Skeletal muscle tissue (tissue), 4 donors: ENCODE data around the gene IMP4. TPM values are rescaled to one million over a fixed set of nuclear protein-coding genes. Genes with fewer than 3 reads are reported as not detected.
"Not testable (repeated sequence)": the region's sequence is repeated elsewhere in the genome, so short reads cannot be mapped to it uniquely, and the experiment has no call there.

ENCODE experiments used
- H3K27ac ChIP-seq: one replicate; pipeline ENCODE4 v1.7.0; 2013; ENCODE audit warnings: mild to moderate bottlenecking, low read depth, low read length, inconsistent platforms
- H3K27me3 ChIP-seq, 3 donors: one replicate each; pipeline ENCODE4 v1.7.0; 2013; ENCODE audit warnings: low read length in 3 of 3; ENCODE audit not compliant: control insufficient read depth in 3 of 3, insufficient read depth in 3 of 3
- H3K36me3 ChIP-seq, 3 donors: one replicate each; pipeline ENCODE4 v1.7.0; 2013; ENCODE audit warnings: low read length in 3 of 3; ENCODE audit not compliant: control insufficient read depth in 3 of 3, insufficient read depth in 3 of 3
- H3K4me1 ChIP-seq, 3 donors: one replicate each; pipeline ENCODE4 v1.7.0; 2013; ENCODE audit warnings: low read length in 3 of 3, mild to moderate bottlenecking in 3 of 3; ENCODE audit not compliant: control insufficient read depth in 3 of 3, insufficient read depth in 3 of 3
- H3K4me3 ChIP-seq, 3 donors: one replicate each; pipeline ENCODE4 v1.7.0; 2013; ENCODE audit warnings: low read length in 3 of 3
- H3K9ac ChIP-seq, 3 donors: one replicate each; pipeline ENCODE4 v1.7.0; 2013; ENCODE audit warnings: low read length in 3 of 3, mild to moderate bottlenecking in 3 of 3, moderate library complexity in 2 of 3, low read depth in 1 of 3
- H3K9me3 ChIP-seq, 3 donors: one replicate each; pipeline ENCODE4 v1.7.0; 2013; ENCODE audit warnings: low read length in 3 of 3; ENCODE audit not compliant: control insufficient read depth in 3 of 3
- total RNA-seq: library from RNA; depleted of rRNA; stranded (reverse); fragments of >200 nt; gene quantifications from one replicate; pipeline ENCODE4 v1.2.3, GENCODE V29; 2014
- donor health status: Osteomylitis.

IMP4 gene
- total RNA-seq, 1 donor from 2014 or later, result 32.9 TPM

- H3K9me3 ChIP-seq, result no peaks in the 10 kb centered on the region
- no peaks in the 10 kb centered on the region for H3K4me1 ChIP-seq
- H3K9ac ChIP-seq, result no peak overlapping the region
- no peaks in the 10 kb centered on the region for H3K36me3 ChIP-seq
- H3K27me3 ChIP-seq, result peaks cover 0 to 14% (median 4%) of the 10 kb centered on the region in 3 donors
- no peak overlapping the region for H3K27ac ChIP-seq
- H3K4me3 ChIP-seq, result no peak overlapping the region
Measured at GRCh38 chr2:130314377-130314776, 28.3 kb upstream of the IMP4 start.

DNA sequence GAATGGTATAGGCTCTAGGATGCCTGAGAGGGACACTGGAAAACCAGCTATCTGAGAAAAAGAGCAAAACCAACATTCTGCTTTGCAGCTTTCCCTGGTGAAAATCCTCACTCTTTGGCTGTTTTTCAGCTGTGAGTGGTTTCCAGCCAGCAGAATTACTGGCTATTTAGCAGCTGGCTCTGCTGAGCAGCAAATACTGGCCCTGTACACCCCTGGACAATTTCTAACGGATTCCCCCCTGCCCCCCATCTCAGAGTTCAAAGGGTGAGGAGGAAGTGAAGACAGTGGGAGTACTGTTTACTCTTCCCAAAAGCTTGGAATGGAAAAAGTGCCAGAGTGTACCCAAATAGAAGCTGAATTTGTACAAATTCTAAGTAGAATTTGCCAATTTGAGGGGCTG lies 26.1 kb upstream of the IMP4 start:
- Histone ChIP-seq H3K9me3 (no peaks in the 10 kb centered on the region), H3K27me3 (peaks cover 0 to 14% (median 2%) of the 10 kb centered on the region in 3 donors), H3K4me3 (no peak overlapping the region), H3K36me3 (no peaks in the 10 kb centered on the region), H3K4me1 (no peaks in the 10 kb centered on the region), H3K27ac (no peak overlapping the region), H3K9ac (no peak overlapping the region)

- Histone ChIP-seq H3K27me3 (peaks cover 0 to 11% (median 2%) of the 10 kb centered on the region in 3 donors), H3K27ac (no peak overlapping the region), H3K4me1 (no peaks in the 10 kb centered on the region), H3K36me3 (no peaks in the 10 kb centered on the region), H3K9ac (no peak overlapping the region), H3K4me3 (no peak overlapping the region), H3K9me3 (no peaks in the 10 kb centered on the region)
Measured at GRCh38 chr2:130318906-130319305, 23.8 kb upstream of the IMP4 start.

DNA sequence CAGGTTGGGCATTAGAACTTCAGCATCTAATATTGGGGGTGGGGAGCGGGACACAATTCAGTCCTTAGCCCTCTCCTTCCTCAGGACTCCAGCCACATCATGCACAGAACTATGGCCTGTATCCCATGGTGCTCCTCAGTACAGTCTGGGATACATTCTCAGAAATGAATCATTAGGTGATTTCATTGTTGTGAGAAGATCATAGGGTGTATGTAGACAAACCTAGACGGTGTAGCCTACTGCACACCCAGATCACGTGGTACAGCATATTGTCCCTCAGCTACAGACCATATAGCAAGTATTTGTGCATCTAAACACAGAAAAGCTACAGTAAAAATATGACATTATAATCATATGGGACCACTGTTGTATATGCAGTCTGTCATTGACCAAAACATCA lies 23.2 kb upstream of the IMP4 start:
- Histone ChIP-seq H3K4me1 (no peaks in the 10 kb centered on the region), H3K27ac (no peak overlapping the region), H3K9me3 (no peaks in the 10 kb centered on the region), H3K27me3 (peaks cover 2 to 6% (median 3%) of the 10 kb centered on the region in 3 donors), H3K36me3 (no peaks in the 10 kb centered on the region), H3K4me3 (no peak overlapping the region), H3K9ac (no peak overlapping the region)

- Histone ChIP-seq H3K27ac (no peak overlapping the region), H3K36me3 (no peaks in the 10 kb centered on the region), H3K9ac (no peak overlapping the region), H3K4me3 (no peak overlapping the region), H3K4me1 (peaks cover 0 to 3% (median 2%) of the 10 kb centered on the region in 3 donors), H3K27me3 (peaks cover 17 to 31% (median 19%) of the 10 kb centered on the region in 3 donors), H3K9me3 (no peaks in the 10 kb centered on the region)
Measured at GRCh38 chr2:130327703-130328527, 14.8 kb upstream of the IMP4 start.

DNA sequence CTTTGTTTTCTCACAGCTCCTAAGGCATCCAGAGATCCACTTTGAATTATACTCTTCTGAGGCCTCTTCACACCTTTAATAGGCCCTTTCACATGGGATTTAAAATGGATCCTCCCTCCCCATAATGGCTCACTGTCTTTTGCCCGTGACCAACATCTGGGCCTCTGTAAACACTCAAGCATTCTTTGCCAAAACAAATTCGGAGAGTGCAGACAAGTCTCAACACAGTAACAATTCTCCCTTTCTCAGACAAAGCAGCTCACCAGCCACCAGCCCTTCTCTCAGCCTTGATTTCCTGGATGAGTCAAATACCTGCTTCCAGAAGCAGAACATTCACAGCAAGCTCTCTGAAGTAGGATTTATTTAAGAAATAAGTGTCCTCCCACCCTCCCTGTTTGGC lies 14.0 kb upstream of the IMP4 start:
- Histone ChIP-seq H3K27ac (no peak overlapping the region), H3K36me3 (no peaks in the 10 kb centered on the region), H3K4me1 (peaks cover 0 to 3% (median 2%) of the 10 kb centered on the region in 3 donors), H3K4me3 (no peak overlapping the region), H3K9me3 (no peaks in the 10 kb centered on the region), H3K9ac (no peak overlapping the region), H3K27me3 (peaks cover 17 to 31% (median 19%) of the 10 kb centered on the region in 3 donors)

- Histone ChIP-seq H3K27me3 (peaks cover 12 to 24% (median 17%) of the 10 kb centered on the region in 3 donors), H3K9me3 (no peaks in the 10 kb centered on the region), H3K4me3 (no peak overlapping the region), H3K36me3 (no peaks in the 10 kb centered on the region), H3K4me1 (peaks cover 0 to 3% (median 2%) of the 10 kb centered on the region in 3 donors), H3K27ac (no peak overlapping the region), H3K9ac (no peak overlapping the region)
Measured at GRCh38 chr2:130332271-130333073, 10.2 kb upstream of the IMP4 start.

DNA sequence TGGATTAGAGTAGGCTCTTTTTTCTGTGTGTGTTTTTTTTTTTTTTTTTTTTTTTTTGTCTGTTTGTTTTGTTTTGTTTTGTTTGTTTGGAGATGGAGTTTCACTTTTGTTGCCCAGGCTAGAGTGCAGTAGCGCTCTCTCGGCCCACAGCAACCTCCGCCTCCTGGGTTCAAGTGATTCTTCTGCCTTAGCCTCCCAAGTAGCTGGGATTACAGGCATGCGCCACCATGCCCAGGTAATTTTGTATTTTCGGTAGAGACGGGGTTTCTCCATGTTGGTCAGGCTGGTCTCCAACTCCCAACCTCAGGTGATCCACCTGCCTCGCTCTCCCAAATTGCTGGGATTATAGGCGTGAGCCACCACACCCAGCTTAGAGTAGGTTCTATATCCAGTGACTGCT lies 9.4 kb upstream of the IMP4 start:
- not testable (repeated sequence) for H3K27ac ChIP-seq, H3K9me3 ChIP-seq, H3K4me3 ChIP-seq, H3K9ac ChIP-seq, H3K4me1 ChIP-seq, H3K36me3 ChIP-seq
- peaks cover 12 to 16% (median 13%) of the 10 kb centered on the region in 3 donors for H3K27me3 ChIP-seq

DNA sequence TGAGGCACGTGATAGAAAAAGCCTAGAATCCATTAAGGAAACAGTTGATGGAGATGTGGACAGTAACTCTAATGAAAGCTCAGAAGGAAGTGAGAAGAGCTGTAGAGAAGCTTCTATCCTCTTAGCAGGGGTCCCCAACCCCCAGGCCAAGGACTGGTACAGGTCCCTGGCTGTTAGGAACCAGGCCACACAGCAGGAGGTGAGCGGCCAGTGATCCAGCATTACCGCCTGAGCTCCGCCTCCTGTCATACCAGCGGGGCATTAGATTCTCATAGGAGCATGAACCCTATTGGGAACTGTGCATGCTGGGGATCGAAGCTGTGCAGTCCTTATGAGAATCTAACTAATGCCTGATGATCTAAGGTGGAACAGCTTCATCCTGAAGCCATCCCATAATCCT lies 8.7 kb upstream of the IMP4 start:
- no peak overlapping the region for H3K4me3 ChIP-seq
- H3K27ac ChIP-seq, result no peak overlapping the region
- H3K9me3 ChIP-seq, result no peaks in the 10 kb centered on the region
- peaks cover 6 to 15% (median 10%) of the 10 kb centered on the region in 3 donors for H3K27me3 ChIP-seq
- H3K36me3 ChIP-seq, result peaks cover 7 to 11% (median 11%) of the 10 kb centered on the region in 3 donors
- H3K4me1 ChIP-seq, result peaks cover 3 to 5% (median 3%) of the 10 kb centered on the region in 3 donors
- no peak overlapping the region for H3K9ac ChIP-seq

GRCh38 chr2:130335226-130335625 lies 7.5 kb upstream of the IMP4 start:
- Histone ChIP-seq H3K9ac (no peak overlapping the region), H3K4me3 (no peak overlapping the region), H3K27me3 (peaks cover 6 to 13% (median 10%) of the 10 kb centered on the region in 3 donors), H3K4me1 (peaks cover 3 to 9% (median 3%) of the 10 kb centered on the region in 3 donors), H3K27ac (no peak overlapping the region), H3K9me3 (no peaks in the 10 kb centered on the region), H3K36me3 (peaks cover 11 to 20% (median 16%) of the 10 kb centered on the region in 3 donors)
